ENCODE data around the gene NRAS.
"Not testable (repeated sequence)": the region's sequence is repeated elsewhere in the genome, so short reads cannot be mapped to it uniquely, and the experiment has no call there.

Gene NRAS

GRCh38 chr1:114716304-114717170 lies at the start of gene NRAS:
Gene NRAS, minus strand, starts transcription at chr1:114716771. Its CDS starts 611 bp downstream, at chr1:114716160.
- DNase-seq = peak; percentile 97

- DNase-seq = no peak
These were observed 48.1 kb upstream of the NRAS start for GRCh38 chr1:114764689-114765088.

GRCh38 chr1:114758256-114758832 lies 41.8 kb upstream of the NRAS start:
- peak; percentile 56 for DNase-seq

- peak; percentile 99 for DNase-seq
These were observed 41.1 kb upstream of the NRAS start, which contains the start of gene CSDE1 for GRCh38 chr1:114757455-114758255. Gene CSDE1, minus strand, starts transcription at chr1:114757984. Its CDS starts 18,094 bp downstream, at chr1:114739890.

GRCh38 chr1:114756949-114757454 lies 40.4 kb upstream of the NRAS start:
- DNase-seq = peak; percentile 76

- peak; percentile 39 for DNase-seq
These were observed 39.7 kb upstream of the NRAS start for GRCh38 chr1:114756009-114756892.

GRCh38 chr1:114755006-114755931 lies 38.7 kb upstream of the NRAS start:
- peak; percentile 47 for DNase-seq

- DNase-seq = not testable (repeated sequence)
These were observed 37.1 kb upstream of the NRAS start for GRCh38 chr1:114753702-114754101.

- no peak for DNase-seq
These were observed 36.6 kb upstream of the NRAS start for GRCh38 chr1:114753143-114753542.

- no peak for DNase-seq
These were observed 34.2 kb upstream of the NRAS start for GRCh38 chr1:114750780-114751179.

GRCh38 chr1:114749835-114750234 lies 33.3 kb upstream of the NRAS start:
- no peak for DNase-seq

- DNase-seq = no peak
These were observed 30.0 kb upstream of the NRAS start for GRCh38 chr1:114746450-114747121.

- no peak for DNase-seq
These were observed 28.7 kb upstream of the NRAS start for GRCh38 chr1:114745291-114745690.

GRCh38 chr1:114741963-114742746 lies 25.6 kb upstream of the NRAS start:
- no peak for DNase-seq

- DNase-seq = no peak
These were observed 23.8 kb upstream of the NRAS start for GRCh38 chr1:114740331-114740730.

GRCh38 chr1:114737314-114737849 lies 20.8 kb upstream of the NRAS start:
- DNase-seq = no peak

- no peak for DNase-seq
These were observed 18.9 kb upstream of the NRAS start for GRCh38 chr1:114735479-114735878.

GRCh38 chr1:114729782-114730181 lies 13.2 kb upstream of the NRAS start:
- no peak for DNase-seq

GRCh38 chr1:114728553-114728952 lies 12.0 kb upstream of the NRAS start:
- no peak for DNase-seq
